HG02885 (cell line): Measurements from ENCODE around the gene TCP11L1.

ENCODE experiments used
- ATAC-seq: cut with Tn5 transposase; IDR thresholded peaks from one replicate; pipeline ENCODE4 v1.9.1; 2021; ENCODE audit warnings: mild to moderate bottlenecking; ENCODE audit not compliant: unreplicated experiment, poor library complexity

The TCP11L1 gene

DNA sequence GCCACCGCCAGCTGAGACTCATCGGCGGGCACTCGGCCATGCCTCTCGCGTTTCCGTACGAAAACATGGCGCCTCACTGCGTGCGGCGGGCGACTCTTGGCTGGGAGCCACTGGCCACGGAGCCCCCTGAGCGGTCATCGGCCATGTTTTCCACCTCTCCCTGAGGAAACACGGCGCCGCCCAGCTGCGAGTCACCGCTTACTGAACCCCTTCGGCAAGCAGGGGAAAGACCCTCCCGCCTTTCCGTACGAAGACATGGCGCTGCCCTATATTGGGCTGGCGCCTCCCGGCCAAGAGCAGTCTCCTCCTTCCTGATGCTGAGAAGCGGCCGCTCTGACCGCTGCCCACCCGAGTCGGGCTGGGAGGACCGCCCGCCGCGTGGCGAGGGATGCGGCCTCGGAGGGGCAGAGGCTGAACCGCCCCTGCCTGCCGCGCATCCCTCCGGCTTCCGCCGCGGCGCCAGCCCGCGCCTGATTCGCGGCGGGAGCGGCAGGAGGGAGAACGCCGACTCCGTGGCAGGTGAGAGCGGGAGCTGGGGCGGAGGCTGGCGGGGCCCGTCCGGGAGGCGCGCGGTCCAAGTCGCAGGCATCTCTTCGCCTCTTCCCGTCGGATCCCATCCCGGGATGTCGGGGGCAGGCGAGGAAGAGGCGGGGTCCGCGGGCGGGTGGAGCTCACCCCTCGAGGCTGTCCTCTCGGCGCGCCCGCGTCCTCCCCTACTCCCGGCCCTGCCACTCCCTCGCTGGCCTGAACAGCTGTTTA is at the start of gene TCP11L1:
Gene TCP11L1 (plus strand): TSS at position 299 of the 759 bp plus-strand sequence. CDS start 4,202 bp downstream, outside the sequence.
- ATAC-seq, result peak; percentile 81

GRCh38 chr11:32990481-32990880 is 48.9 kb upstream of the TCP11L1 start:
- no peak for ATAC-seq

- no peak for ATAC-seq
Observed at GRCh38 chr11:32991427-32991826, 47.9 kb upstream of the TCP11L1 start.

GRCh38 chr11:32991898-32992297 is 47.5 kb upstream of the TCP11L1 start:
- no peak for ATAC-seq

- ATAC-seq, result no peak
Observed at GRCh38 chr11:33000181-33000580, 39.2 kb upstream of the TCP11L1 start.

DNA sequence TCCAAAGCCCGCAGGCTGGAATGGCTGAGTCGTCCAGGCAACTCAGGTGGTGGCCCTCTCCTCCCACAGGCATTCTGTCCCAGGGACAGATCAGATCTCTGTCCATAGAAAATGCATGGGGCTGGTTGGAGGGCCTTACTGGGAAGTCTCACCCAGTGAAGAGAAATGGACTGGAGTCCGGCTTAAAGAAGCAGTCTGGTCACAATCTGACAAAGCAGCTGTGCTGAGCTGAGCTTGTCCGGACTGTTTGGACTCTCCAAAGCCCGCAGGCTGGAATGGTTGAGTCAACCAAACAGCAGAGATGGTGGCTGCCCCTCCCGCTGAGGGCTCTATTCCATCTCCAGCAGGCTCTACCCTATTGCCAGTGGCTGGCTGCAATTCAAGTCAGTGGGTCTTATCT is 38.1 kb upstream of the TCP11L1 start:
- ATAC-seq, result no peak

DNA sequence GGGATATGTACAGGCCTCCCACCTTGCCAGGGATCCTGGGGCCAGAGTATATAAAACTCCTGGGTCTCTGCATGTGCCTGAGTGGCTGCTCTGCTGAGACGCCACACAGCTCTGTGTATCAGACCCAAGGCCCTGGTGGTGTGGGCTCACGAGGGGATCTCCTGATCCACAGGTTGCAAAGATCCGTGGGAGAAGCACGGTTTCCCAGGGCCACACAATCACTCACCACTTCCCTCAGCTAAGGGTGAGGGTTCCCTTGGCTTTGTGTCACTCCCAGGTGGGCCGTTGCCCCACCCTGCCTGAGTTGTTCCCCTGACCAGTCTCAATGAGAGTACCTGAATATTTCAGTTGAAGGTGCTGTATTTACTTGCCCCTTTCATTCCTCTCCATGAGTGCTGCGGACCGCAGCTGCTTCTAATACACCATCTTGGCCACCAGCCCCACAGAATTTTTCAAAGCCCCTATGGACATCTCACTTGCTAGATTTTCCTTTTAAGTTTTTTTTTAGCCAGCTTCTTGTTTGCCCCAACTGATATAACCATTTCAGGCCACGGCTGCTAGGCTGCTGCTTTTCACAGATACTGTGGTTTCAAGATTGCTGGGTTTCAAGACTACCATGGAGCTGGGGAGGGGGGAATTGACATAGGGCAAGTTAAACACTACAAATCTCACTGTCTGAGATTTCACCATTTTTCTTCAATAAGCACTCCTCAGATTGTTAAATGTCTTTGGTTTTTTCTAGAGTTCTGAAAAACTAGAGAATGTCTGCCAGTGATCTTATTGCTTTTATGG is 37.4 kb upstream of the TCP11L1 start:
- no peak for ATAC-seq

DNA sequence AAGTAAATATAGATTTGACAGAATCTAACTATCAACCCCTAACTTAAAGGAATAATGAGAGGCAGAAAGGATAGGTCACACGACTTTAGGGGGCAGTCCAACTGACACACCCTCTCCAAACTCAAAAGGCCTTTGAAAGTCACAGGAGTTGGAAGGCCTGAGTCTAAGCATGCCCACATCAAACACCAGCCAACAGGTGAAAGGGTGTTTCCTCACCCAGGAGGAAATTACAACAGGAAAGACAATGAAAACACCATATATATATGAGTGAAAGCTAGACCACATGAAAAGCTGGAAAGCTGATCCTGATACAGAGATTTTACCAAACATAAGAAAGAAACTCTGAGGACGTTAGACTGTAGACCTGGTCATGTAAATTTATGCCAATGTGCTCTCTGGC is 34.2 kb upstream of the TCP11L1 start:
- ATAC-seq, result no peak

GRCh38 chr11:33006010-33006409 is 33.4 kb upstream of the TCP11L1 start:
- no peak for ATAC-seq

DNA sequence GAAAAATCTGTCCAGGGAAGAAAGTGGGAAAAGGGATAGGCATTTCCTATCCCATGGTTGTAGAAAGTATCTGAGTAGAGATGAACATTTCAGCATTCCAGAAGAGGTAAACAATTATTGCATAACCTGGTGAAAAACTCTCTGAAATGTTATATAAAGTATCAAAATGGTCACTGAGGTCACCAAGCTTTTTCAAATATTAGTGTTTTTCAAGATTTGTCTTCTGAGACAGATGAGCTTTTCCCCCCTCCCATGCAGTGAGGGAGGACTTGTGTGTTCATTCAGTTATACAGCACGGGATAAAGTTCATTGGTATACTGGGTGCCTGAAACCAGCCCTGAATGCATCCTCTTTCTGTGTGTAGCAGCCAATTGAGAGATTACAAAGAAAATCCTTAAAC is 25.6 kb upstream of the TCP11L1 start:
- no peak for ATAC-seq

- ATAC-seq, result peak; percentile 63
Observed at GRCh38 chr11:33015621-33016551, 23.5 kb upstream of the TCP11L1 start, which contains the start of gene DEPDC7. Gene DEPDC7 (plus strand): TSS chr11:33015878. CDS start chr11:33015956, 78 bp downstream.

DNA sequence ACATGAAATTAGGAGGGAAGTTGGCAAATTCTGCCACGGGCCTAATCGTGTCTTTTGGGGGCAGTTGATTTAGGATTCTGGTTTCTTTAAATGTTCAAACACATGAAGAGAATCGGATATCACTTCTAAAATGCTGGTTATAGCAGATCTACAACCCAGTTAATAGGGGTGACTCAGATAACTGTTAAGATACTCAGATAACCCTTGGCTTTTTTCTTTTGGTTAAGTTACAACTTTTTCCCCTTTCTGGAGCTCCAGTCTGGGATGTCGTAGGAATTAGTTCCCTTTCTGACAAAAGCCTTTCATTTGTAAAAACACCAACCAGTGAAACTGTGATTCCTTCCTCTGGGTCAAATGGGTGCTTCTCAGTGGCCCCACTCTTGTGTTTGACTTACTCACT is 22.7 kb upstream of the TCP11L1 start:
- ATAC-seq, result no peak

- no peak for ATAC-seq
Observed at GRCh38 chr11:33017478-33017877, 21.9 kb upstream of the TCP11L1 start.

GRCh38 chr11:33017965-33018364 is 21.4 kb upstream of the TCP11L1 start:
- ATAC-seq, result no peak

DNA sequence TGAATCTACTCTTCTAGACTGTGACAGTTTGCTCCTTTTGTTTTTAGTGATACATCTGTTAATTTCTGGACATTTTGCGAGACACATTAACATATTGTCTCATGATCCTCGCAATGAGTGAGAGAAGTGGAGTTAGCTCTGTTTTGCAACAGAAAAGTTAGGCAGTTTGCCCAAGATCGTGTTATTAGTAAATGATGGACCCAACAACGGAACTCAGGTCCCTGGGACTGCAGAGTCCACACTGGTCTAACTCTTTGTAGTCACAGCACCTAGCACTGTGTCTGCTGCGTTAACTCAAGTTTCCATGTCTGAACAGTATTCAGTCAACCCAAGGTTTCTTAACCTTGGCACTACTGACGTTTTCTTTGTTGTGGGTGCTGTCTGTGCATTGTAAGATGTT is 20.5 kb upstream of the TCP11L1 start:
- no peak for ATAC-seq

DNA sequence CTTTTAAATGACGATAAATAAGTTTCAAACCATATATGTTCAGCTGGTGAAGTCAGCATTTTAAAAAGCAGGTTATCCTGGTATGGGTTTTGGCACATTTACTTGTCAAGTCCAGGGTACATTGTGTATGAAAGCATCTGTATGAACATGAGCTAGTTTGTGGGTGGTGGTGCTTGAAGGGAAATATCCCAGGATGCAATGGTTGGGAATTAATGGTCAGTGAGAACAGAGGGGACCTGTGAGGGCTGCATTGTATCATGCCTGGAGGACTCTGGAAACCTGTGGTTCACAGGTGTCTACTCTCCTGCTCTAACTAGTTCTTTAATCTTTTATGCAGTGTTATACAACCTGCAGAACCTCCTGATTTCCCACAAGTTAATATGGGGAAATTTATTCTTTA is 17.9 kb upstream of the TCP11L1 start:
- no peak for ATAC-seq

GRCh38 chr11:33021937-33022336 is 17.4 kb upstream of the TCP11L1 start:
- ATAC-seq, result no peak

DNA sequence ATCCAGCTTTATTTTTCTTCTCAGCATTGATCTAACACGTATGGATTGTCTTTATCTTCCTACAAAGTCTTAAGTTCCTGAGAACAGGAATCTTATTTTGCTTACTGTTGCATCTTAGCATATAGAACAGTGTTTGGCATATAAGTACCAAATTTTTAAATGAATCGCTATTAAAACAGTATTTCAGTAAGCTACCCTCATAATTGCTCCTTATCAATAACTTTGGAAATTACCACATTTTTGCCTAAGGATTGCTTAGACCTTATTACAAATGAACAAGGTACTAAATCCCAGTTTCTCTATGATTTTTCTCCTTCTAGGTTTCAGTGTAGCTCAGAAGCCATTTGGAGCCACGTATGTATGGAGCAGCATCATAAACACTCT is 14.0 kb upstream of the TCP11L1 start:
- ATAC-seq, result no peak

GRCh38 chr11:33027233-33027632 is 12.1 kb upstream of the TCP11L1 start:
- ATAC-seq, result no peak

- no peak for ATAC-seq
Observed at GRCh38 chr11:33027846-33028536, 11.4 kb upstream of the TCP11L1 start.
